Body of pancreas (tissue), 4 donors: Measurements from ENCODE around the gene KRT10.

Source experiments
- CTCF ChIP-seq, 7 experiments: fragments of 450-650 bp in 4 of 7; fragments of 200-600 bp in 3 of 7; sonication (generic) in 3 of 7; IDR thresholded peaks; one replicate each; pipeline ENCODE4 v1.5.1; 2016 to 2019; ENCODE audit warnings: antibody characterized with exemption in 7 of 7
- POLR2A ChIP-seq, 3 donors: fragments of 450-650 bp; IDR thresholded peaks; one replicate each; pipeline ENCODE4 v1.6.1; 2016; ENCODE audit warnings: antibody characterized with exemption in 3 of 3, mild to moderate bottlenecking in 2 of 3

- TF ChIP-seq CTCF (IDR thresholded peaks at IDR 0.05) (no peak), POLR2A (IDR thresholded peaks at IDR 0.05) (no peak)
These were observed 28.0 kb upstream of the KRT10 start for GRCh38 chr17:40850293-40850972.
